Adipose tissue (tissue), 3 donors: ENCODE data around the gene OR10A6. TPM values are rescaled to one million over a fixed set of nuclear protein-coding genes. Genes with fewer than 3 reads are reported as not detected.

Experiments
- H3K27ac ChIP-seq: one replicate; pipeline ENCODE4 v1.5.1; 2013; ENCODE audit warnings: low read depth, low read length
- WGBS, 3 donors: extraction: QIAGEN DNeasy Blood & Tissue Kit; methylation state at CpG; one replicate each; pipeline ENCODE4 v1.1.7; 2013; 5-methylcytosine and 5-hydroxymethylcytosine counted together
- polyA plus RNA-seq, 3 donors: library from polyadenylated mRNA; stranded (reverse); fragments of 200-250 nt; gene quantifications; one replicate each; pipeline ENCODE4 v1.2.3, GENCODE V29; 2013
- donor health status: healthy with polysubstance abuse.
- donor health status: Bipolar disorder and iron deficiency.
- donor health status: healthy.

OR10A6 gene
- polyA plus RNA-seq, 3 donors, result not detected

DNA sequence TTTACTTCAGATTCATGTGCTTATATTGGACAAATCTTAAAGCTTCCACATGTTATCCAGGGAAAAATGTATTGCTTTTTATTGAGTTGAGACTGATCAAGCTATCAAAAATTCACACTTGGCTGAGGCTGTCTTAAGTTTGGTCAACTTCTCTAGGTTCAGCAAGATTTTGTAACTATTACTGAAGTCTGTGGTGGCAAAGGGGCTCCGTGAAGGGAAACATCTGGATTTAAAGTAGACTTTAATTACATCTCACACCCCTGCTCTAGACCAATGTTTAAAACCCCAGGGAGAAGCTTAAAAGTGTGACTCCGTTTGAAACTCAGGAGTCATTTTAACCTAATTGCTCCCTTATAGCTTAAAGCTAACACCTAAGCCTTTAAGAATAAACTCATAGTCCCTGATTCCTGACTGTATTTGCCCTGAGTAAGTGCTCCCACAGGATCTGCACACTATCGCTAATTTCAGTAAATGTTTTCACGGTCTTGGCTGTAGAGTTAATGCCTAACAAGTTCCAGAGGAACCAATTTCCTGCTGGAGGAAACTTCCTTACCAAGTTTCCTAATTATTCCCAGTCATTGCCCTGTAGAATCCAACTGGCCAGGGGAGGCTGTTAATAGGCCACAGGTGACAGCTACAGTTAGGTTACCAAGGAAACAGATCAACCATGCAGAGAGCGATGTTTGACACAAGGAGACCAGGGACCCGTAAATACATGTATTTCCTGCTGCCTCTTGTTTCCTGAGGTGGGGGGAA, 40.5 kb downstream of the OR10A6 start:
- 16 to 20% (median 19%) methylated on average over 6 of the region's 6 CpGs for WGBS, 3 donors
- no peak overlapping the region for H3K27ac ChIP-seq

DNA sequence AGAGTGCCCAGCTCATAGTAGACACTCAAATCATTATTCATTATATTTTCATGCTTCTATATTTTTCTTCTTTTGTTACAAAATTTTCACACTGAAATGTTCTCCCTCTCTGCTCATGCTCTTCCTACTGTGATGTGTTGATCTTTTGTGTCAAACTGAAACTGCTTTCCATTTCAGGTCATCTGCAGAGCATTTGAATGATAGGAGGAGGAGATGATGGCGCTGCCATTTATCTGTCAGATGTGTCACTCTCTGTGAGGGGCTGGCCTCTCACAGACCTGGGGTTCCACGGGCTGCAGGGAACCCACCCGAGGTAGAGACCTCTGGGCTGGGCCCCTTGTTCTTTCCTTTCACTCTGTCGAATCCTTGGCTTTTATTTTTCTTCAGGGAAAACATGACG, 41.1 kb downstream of the OR10A6 start:
- H3K27ac ChIP-seq, result no peak overlapping the region
- WGBS, 3 donors, result 45 to 58% (median 49%) methylated on average over 5 of the region's 5 CpGs

DNA sequence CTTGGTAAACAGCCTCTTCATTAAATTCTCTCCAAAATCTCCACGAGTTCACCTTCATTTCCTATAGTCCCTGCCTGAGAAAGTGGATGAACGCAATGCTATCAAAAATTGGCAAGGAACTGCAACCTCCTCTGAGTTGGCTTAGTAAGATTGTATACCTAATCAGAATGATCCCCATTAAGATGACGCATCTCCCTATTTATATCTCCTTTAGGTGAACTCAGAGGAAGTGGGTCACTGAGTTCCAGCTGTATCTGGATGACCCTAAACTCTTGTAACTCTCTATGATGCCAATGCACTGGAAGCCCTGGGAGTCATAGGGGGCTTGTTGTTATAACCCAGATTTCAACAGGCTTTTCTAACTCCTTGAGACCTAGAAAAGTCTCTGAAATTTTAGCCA, 48.2 kb downstream of the OR10A6 start:
- no peak overlapping the region for H3K27ac ChIP-seq
- WGBS, 3 donors, result 47 to 61% (median 54%) methylated on average over 3 of the region's 3 CpGs

Other genes starting within 250 kb of the OR10A6 start
- under 1 TPM in 1 of 3 donors, not detected in 2; 0.06 TPM for gene OVCH2, start 224.8 kb downstream of the OR10A6 start, polyA plus RNA-seq
- not detected for gene OR5P2, start 134.3 kb downstream of the OR10A6 start, polyA plus RNA-seq
- gene OR5P3, start 100.4 kb downstream of the OR10A6 start, polyA plus RNA-seq, result not detected
- not detected for gene OR10A3, start 10.4 kb upstream of the OR10A6 start, polyA plus RNA-seq
- not detected for gene NLRP10, start 34.2 kb upstream of the OR10A6 start, polyA plus RNA-seq
- 100 to 1,000 TPM; 277 to 670 (median 435) TPM for gene EIF3F, start 56.1 kb upstream of the OR10A6 start, polyA plus RNA-seq
- 10 to 100 TPM in 1 of 3 donors, 1 to 10 TPM in 2; 1.2 to 16.1 (median 2.7) TPM for gene TUB, start 149.9 kb upstream of the OR10A6 start, polyA plus RNA-seq
- gene RIC3, start 237.8 kb upstream of the OR10A6 start, polyA plus RNA-seq, result 10 to 100 TPM in 1 of 3 donors, 1 to 10 TPM in 2; 2.0 to 10.3 (median 2.1) TPM